Measurements from ENCODE around the gene COL5A1.

Gene COL5A1

DNA sequence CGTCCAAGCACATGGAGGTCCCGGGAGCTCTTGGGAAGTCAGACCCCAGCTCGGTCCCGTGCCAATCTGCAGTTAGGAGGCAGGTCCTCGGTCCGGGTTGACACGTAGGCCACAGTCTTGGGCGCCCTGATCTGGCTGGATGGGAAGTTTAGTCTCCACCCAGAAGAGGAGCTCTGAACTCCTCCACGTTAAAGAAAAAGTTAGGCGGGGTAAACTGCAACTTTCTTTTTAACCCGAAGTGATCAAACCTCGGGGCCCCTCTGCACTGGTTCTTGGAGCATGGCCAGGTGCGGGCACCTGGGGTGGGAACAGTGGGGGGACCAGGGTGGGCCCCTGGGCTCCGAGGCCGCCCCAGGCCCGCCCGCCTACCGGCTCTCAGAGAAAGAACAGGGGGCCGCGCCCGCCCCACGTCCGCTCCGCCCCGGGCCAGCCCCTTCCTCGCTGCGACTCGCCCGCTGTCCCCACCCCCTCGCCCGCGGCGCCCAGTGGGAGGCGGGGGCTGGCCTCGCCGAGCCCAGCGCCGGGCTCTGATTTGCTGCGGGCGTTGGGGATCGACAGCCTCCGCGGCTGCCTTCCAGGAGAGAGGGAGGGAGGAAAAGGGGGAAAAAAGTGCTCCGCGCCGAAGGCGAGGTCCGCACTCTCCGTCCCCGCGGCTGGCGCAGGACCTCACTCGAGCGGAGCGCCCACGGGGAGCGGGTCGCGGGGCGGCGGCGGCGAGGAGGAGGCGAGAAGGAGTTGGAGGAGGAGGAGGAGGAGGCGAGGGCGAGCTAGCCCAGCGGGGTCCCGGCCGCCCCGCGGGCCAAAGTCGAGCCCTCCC, at the start of gene COL5A1:
Gene COL5A1 (plus strand): TSS at position 631 of the 817 bp plus-strand sequence. CDS start 385 bp downstream, outside the sequence.
- peak in 45 of 51 donors; percentile 7 to 80 (median 62) for DNase-seq

DNA sequence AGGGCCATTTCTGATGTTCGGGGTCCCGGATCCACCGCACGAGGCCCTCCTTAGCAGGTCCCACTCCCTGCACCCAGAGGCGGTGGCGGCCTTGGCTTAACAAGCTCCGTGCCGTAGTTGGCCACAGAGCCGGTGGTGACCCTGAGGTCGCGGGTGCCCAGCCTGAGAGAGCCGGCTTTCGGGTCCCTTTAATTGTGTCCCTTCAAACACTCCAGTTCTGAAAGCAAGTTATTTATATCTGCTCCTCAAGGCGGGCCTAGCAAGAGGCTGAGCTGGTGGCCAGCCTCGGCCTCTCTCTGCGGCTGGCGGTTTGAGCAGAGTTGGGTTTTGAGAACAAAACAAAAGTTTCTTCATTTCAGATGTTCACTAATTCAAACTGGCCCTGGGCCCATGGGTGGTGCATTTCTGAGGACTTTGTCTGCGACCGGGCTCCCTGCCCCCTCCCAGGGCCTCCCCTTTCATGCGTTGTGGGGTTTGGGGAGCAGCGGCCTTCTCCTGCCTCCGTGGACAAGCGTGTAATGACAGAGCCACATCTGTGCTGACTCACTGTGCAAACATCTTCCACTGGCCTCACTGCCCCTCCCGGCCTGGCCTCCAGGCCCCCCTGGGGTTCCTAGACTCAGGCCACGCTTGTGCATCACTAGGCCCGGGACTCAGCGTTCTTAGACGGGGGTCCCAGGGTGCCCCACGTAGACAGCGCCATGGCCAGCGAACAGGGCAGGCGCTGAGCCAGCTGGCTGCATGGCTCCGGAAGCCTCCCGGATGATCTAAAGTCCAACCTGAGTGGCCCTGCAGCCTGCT, 49.4 kb upstream of the COL5A1 start:
- no peak for DNase-seq

DNA sequence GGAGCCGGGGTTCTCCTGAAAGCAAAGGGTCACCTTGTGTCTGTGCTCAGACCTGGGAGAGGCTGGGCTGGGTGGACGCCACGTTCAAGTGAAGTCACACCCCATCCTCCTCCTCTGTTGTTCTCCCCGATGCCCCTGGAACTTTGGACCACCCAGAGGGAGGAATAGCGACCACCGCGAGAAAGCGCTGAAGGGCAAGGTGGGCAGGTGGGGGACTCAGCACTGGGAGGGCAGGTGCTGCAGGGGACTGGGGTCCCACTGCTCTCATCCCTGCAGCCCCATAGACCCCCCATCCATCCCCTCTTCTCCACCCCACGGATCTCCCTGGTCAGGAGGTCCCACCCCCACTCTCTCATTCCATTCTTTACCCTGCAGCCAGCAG, 48.8 kb upstream of the COL5A1 start:
- no peak for DNase-seq

DNA sequence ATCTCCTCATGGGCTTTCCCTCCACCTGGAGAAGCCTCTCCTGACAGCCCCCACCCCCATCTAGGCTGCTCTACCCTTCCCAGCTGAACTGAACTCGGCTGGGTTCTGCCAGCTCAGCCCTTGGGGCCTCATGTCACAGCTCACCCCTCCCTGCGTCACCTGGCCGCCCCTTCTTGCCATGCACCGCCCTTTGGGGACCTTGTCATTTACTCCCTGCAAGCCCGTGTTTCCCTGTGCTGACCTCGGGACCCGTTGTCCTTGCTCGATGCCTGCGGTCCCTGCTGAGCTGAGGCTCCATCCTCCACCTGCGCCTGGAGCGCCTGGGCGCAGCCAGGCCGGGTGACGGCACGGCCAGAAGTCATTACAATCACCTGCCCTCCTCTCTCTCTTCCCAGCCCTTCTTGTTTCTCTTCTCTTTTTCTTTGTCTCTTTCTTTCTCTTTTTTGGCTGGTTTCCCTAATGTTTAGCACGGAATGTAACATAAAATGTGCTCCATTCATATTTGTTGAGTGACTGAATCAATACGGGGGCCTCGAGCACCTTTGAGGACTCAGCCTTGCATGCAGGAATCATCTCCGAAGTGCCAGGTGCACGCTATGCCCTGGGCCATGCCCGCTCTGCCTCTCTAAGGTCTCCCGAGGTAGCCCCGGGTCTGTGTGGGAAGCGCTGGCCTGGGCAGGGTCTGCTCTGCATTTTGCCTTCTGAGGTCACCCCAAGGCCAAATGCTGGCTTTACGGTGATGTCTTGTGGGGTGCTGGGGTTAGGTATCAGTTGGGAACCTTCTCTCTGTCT, 48.1 kb upstream of the COL5A1 start:
- no peak for DNase-seq

DNA sequence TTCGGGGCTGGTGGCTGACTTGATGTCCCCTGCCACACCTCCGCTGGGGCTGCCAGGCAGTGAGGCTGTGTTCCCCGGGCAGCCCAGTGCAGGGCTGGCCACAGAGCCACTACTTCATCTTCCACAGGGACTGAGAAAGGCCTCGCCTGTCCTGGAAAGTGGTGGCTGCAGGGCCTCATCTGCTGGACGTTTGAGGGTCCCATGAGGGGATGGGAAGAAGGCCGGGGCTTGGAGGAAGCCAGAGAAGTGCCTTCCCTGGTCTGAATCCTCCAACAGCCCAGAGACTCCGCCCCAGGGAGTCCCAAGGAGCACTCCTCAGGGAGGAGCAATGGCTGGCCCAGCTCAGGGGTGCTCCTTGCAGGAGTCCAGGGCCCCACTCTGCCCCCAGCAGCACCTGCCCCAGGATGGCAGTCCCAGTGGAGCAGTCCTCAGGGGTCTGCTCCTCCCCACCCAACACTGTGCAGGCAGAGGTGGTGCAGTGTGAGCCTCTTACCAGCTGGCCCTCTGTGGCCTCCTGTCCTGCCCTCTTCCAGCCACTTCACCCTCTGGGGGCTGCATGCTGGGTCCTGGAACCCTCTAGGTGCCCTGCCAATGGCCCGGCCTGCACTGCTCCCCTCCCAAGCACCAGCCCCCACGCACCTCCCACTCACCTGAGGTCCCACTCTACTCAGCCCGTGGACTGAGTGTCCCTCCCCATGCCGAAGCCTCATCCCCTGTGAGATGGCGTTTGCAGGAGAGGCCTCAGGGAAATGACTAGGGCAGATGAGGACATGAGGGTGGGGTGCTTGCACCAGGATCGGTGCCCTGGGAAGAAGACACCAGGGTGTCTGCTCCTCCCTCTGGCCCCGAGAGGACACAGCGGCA, 47.3 kb upstream of the COL5A1 start:
- DNase-seq: no peak

DNA sequence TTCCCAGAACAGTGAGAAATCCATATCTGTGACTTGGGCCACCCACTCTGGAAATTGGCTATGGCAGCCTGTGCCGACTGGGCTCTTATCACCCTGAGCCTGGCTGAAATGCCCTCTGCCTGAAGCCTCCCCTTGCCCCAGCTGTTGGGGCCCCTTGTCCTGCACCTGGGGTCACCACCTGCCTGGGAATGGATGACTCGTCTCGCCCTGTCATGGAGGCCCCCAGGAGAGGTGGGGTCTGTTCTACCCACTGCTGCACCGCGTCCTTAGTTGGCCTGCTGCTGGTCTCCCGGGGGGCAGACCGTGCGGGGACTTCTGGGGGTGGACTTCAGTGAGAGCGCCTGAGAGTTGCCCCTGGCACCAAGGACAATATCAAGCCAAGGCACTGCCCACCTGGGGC, 46.6 kb upstream of the COL5A1 start:
- DNase-seq: no peak

DNA sequence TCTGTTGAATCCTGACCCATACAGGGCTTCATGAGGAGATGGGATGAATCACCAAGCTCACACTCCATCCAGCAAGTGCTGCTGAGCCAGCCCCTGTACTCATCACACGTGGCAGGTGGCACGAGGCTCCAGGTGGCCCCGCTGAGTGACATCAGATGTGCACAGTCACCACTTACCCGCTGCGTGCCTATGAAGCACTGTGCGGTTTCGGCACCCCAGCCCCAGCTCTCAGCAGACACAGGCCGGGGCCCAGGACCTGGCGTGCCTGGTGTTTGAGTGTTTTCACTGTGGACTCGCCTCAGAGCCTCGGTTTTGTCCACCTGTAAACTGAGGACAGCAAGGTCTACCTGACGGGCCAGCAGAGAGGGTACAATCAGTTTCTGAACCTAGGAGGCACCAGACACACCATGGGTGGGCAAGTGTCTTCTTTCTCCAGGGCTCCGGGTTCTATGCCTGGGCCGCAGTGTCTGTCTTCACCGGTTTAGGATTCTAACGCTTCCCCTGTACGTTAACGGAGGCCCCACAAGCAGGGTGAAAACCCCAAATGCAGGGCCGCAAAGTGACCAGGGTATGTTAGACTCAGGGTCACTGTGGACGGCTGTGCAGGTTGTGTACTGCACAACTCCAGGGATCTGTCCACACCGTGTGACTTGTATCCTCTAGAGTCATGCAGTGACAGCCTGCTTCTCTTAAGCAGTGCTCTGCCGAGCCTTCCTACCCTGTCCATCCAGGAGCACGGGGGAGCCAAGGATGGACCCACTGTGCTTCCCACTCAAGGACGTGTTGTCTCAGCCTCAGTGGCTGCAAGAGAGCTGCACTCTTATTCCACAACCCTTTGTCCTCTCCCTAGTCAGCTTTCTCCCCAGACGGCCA, 44.3 kb upstream of the COL5A1 start:
- DNase-seq: no peak

DNA sequence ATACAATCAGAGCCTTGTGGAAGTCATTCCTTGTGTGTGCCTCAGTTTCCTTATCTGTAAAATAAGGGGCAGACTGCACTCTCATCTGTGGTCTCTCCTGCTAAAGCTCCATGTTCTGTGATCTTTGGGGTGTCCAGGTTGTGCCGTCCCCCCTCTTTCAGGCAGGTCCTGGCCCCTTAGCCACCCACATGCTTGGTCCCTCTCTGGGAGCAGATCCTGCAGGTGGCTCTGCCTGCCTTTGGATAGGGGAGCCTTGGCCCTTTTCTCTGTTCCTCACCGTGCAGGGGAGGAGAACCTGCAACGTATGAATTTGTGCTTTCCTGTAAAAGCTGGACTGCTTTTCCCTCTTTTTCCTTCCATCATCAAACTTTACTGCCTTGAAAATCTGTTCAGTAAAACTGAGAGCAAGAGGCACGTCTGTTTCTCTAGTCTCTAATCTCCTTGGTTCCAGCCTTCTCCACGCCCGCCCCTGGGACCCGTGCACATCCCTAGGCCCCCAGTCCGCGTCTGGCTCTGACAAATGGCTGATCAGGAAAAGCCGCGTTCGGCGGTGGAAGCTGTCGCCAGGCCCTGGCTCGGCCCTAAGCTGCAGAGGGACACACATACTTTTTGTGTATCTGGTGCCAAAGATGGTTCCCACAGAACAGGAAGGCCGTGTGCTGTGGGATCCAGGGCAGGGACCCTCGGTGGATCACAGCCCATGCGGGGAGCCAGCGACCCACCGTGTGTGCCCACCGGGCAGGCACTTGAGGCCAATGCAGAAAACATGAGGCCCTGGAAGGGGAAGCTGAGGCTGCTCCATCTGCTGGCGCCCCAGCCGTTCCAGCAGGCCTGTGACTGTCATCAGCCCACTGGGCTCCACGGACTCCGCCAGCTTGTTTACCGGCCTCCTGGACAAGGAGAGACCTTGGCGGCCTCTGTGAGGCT, 43.4 kb upstream of the COL5A1 start:
- DNase-seq: no peak

DNA sequence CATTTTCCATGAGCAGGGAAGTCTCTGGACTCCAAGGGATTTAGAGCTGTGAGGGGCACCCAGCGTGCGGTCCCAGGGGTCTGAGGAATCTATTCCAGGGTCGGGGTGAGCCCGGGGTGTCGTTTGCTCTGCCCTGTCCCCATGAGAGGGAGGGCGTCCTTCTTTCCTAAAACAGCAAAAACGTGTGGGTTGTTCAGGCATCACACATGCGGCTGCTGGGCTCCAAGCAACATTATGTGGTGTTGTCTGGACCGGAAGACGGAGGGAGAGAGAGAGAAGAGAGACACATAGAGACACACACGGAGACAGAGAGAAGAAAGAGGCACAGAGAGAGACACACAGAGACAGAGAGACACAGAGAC, 42.7 kb upstream of the COL5A1 start:
- no peak for DNase-seq

DNA sequence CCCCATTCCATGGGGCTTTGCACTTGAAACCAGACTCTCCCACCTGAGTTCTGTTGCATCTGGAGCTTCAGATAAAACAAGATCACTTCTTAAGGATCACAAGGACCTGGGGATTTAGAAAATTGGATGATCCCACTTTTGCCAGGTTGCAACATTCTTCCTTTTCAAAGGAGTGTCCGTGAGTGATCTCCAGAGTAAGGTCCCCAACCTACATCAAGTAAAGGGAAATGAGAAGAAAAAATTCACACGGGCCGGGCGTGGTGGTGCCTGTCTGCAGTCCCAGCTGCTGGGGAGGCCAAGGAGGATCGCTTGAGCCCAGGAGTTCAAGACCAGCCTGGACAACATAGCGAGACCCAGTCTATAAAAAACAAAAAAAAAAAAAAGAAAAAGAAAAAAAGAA, 41.2 kb upstream of the COL5A1 start:
- DNase-seq: no peak

DNA sequence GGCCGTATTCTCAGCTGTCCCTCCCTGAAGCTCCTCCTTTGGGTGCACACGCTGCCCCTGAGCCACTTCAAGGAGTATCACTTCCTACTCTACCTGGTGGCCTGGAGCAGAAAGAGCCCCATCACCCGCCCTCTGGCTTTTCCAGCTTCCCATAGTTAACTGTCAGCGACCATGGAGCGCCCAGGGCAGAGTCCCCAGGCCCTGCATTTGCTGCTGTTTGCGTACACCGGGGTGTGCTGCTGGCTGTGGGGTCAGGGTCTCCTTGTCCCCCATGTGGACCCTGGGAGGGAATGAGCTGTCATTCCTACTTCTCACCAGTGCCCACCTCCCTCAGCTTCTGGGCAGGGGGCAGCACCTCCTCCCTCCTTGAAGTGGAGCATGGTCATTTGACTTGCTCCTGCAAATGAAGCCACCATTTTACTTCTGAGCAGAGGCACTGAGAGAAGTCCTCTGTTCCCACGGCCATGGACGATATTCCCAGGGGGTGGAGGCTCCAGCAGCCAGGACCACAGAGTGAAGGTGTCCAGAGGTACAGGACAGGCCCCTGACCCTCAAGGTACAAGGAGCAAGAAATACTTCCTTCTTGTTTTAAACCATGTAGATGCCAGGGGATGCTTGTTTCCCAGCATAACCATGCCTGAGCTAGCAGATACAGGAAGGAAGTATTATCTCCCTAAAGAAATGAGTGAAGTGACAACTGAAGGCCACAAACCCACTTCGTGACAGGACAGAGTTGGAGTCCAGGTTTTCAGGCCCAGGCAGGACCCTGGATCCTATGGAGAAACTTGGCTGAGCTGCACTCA, 40.6 kb upstream of the COL5A1 start:
- no peak for DNase-seq

DNA sequence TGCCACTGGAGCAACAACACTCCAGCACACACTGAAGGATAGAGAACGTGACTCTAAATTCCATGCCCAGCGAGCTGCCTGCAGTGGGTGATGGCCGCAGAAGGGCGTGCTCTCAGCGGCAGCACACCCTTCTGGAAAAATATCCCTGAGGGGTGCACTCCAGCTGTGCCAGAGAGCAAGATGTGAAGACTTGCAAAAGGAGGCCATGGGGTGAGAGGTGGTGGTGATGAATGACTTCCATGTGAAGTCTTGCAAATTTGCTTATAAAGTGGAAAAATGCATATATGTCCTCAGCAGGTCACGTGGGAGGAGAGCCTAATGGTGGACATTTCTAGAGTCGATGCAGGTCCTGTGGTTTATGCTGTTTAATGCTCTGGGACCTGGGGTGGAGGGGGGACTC, 39.8 kb upstream of the COL5A1 start:
- no peak for DNase-seq

DNA sequence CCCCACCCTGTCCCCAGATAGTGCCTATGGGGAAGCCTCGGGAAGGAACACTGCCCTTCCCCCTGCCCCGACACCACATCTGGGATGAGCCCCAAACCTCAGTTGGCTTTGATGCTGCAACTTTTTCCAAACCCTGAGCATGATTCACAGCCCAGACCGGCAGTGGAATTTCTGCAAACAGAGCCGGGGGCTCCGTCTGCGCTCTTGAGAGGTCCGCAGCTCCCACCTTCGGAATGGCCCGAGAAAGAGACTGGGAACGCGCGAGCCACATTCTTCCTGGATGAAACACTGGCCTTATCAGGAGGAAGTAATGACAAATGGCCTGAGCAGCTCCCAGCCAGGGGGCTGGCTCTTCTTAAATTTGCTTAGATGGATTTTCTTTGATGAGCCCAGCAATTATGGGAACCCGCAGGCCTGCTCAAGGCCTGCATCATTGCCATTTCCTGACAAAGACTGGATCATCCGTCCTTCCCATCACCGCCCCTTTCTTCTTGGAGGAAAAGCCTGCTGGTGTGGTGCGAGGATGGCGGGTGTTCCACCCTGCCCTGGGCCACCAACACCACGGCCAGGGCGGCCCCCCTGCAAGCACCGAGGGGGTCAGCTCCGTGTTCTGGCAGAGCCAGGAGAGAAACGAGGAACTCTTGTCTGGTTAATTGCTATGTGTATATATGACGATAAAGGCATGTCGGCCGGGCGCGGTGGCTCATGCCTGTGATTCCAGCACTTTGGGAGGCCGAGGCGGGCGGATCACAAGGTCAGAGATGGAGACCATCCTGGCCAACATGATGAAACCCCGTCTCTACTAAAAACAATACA, 38.8 kb upstream of the COL5A1 start:
- DNase-seq: no peak

DNA sequence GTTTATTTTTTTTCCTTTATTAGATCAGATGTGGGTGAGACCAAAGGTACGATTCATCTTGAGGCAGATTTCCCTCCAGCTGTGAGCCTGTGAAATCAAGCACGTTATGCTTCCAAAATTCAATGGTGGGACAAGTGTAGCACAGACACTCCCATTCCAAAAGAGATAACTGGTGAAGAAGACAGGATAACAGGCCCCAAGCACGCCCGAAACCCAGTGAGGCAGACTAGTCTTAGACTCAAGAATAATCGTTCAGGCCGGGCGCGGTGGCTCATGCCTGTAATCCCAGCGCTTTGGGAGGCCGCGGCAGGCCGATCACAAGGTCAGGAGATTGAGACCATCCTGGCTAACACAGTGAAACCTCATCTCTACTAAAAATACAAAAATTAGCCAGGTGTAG, 36.8 kb upstream of the COL5A1 start:
- no peak for DNase-seq

DNA sequence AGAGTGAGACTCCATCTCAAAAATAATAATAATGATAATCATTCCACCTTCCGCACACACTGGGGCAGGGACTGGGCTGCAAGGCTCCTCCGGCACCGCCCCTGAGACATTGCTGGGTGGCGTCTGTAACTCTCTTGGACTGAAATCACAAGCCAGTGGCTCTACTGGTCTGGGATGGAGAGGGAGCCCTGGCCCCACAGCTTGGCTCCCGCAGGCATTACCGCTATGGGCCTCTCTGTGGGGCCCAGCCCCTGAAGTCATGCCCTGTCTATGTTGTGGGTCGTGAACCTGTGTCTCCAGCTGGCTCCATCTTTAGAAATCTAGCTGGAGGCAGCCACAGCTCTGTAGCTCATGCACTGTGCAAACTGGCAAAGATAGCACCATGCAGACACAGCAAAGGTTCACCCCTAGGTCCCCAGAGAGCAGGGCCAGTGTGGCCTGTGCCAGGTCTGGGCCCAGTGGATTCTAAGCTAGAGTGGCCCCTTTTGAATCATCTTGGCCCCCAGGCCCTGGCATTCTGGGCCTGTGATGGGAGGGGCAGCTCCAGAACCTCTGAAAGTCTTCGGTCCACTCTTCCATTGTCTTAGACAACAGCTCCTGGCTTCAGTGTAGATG, 36.1 kb upstream of the COL5A1 start:
- no peak for DNase-seq

DNA sequence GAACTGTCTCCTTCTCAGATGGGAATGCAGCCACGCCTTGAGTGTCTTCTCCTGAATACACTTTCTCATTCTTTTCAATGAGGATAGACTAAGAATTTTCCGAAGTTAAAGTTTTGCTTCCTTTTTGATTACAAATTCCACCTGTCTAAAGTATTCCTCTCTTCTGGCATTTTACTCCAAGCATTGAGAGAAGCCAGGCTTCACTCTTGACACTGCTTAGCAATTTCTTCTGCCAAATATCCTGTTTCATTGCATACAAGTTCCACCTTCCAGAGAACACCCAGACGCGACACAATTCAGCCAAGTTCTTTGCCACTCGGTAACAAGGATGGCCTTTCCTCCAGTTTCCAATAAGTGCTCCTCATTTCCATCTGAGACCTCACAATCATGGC, 35.6 kb upstream of the COL5A1 start:
- DNase-seq: no peak
